T-helper 1 cell treated with Interleukin-12 subunit alpha and Interleukin-12 subunit beta and Interleukin-4 antibody, amounts not matched to agents 30 μg/mL and 1 μg/mL, for 36 hours (primary cell): ENCODE measurements around the gene ZNF155.

ENCODE experiments used
- H3K27ac Mint-ChIP-seq: one replicate; pipeline ENCODE4 v1.8.0; 2021; ENCODE audit warnings: mild to moderate bottlenecking, mixed read lengths
- H3K27me3 Mint-ChIP-seq: one replicate; pipeline ENCODE4 v1.8.0; 2021; ENCODE audit warnings: low read depth, mixed read lengths
- H3K36me3 Mint-ChIP-seq: one replicate; pipeline ENCODE4 v1.8.0; 2021; ENCODE audit warnings: low read depth, mixed read lengths
- H3K4me1 Mint-ChIP-seq: one replicate; pipeline ENCODE4 v1.8.0; 2021; ENCODE audit warnings: low read depth, mixed read lengths
- H3K4me3 Mint-ChIP-seq: one replicate; pipeline ENCODE4 v1.8.0; 2021; ENCODE audit warnings: mild to moderate bottlenecking, moderate library complexity, mixed read lengths
- H3K9me3 Mint-ChIP-seq: one replicate; pipeline ENCODE4 v1.8.0; 2021; ENCODE audit warnings: mixed read lengths

Gene ZNF155

DNA sequence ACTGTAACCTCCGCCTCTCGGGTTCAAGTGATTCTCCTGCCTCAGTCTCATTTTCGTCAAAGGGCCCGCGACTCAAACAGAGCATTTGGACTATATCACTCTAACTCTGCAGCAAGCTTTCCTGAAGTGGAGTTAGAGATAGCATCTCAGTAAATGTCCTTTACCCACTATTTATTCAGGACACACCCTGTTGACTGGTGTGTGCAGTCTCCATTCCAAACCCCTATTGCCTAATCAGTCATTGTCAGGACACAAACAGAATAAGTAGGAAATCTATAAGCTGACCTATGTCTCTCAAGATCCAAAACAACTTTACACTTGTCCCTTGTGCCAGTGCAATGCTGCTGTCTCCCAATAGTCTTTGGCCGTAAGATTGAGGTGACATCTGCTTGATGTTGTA, 42.6 kb downstream of the ZNF155 start:
- Mint-ChIP-seq H3K27ac (no peak overlapping the region), H3K4me3 (no peak overlapping the region), H3K4me1 (peaks cover 13% of the 10 kb centered on the region), H3K27me3 (no peaks in the 10 kb centered on the region), H3K9me3 (peaks cover 72% of the 10 kb centered on the region), H3K36me3 (peaks cover 45% of the 10 kb centered on the region)

DNA sequence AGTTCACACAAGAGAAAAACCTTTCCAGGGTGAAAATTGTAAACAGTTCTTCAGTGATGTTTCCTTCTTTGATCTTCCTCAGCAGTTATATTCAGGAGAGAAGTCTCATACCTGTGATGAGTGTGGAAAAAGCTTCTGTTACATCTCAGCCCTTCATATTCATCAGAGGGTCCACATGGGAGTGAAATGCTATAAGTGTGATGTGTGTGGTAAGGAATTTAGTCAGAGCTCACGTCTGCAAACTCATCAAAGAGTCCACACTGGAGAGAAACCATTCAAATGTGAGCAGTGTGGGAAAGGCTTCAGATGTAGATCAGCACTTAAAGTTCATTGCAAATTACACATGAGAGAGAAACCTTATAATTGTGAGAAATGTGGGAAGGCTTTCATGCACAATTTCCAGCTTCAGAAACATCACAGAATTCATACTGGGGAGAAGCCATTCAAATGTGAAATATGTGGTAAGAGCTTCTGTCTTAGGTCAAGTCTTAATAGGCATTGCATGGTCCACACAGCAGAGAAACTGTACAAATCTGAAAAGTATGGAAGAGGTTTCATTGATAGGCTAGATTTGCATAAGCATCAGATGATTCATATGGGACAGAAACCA, 48.1 kb downstream of the ZNF155 start:
- peaks cover 94% of the 10 kb centered on the region for H3K9me3 Mint-ChIP-seq
- no peak overlapping the region for H3K4me3 Mint-ChIP-seq

DNA sequence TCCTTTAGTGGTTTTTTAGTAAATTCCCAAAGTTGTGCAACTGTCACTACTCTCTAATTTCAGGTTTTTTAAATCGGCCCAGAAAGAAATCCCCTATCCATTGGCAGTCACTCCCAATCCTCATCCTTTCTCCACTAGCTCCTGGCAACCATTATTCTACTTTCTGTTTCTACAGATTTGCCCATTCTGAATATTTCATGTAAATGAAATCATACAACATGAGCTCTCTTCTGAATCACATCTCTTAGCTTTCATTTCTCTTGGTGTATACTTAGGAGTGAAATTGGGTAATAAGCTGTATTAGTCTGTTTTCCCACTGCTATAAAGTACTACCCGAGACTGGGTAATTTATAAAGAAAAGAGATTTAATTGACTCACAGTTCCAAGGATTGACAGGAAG, 58.2 kb downstream of the ZNF155 start:
- Mint-ChIP-seq H3K4me3 (no peak overlapping the region), H3K27me3 (no peaks in the 10 kb centered on the region), H3K27ac (no peak overlapping the region), H3K4me1 (no peaks in the 10 kb centered on the region), H3K9me3 (peaks cover 70% of the 10 kb centered on the region), H3K36me3 (no peaks in the 10 kb centered on the region)

More for the DNA sequence above, 48.1 kb downstream of the ZNF155 start:
- Mint-ChIP-seq H3K36me3 (peaks cover 40% of the 10 kb centered on the region), H3K27ac (no peak overlapping the region), H3K27me3 (no peaks in the 10 kb centered on the region), H3K4me1 (no peaks in the 10 kb centered on the region)
